Adrenal gland (tissue), 5 donors: ENCODE data around the gene DYRK3.

Source experiments
- CTCF ChIP-seq, 6 experiments: fragments of 450-650 bp in 4 of 6; fragments of 200-600 bp in 2 of 6; sonication (generic) in 1 of 6; IDR thresholded peaks; 1 replicate in 5 of 6; 2 replicates in 1 of 6; pipeline versions ENCODE4 v1.5.1 to v1.8.0; 2016 to 2021; ENCODE audit warnings: antibody characterized with exemption in 6 of 6, mild to moderate bottlenecking in 2 of 6, moderate library complexity in 1 of 6
- POLR2A ChIP-seq, 2 donors: fragments of 450-650 bp; IDR thresholded peaks; one replicate each; pipeline ENCODE4 v1.6.1; 2017; ENCODE audit warnings: antibody characterized with exemption in 2 of 2, mild to moderate bottlenecking in 2 of 2, moderate library complexity in 1 of 2
- donor health status: DM: no; HTN: no; CAD: no.

GRCh38 chr1:206595581-206596318, 39.6 kb upstream of the DYRK3 start:
- no peak for TF ChIP-seq CTCF (IDR thresholded peaks at IDR 0.05)
- no peak for TF ChIP-seq POLR2A (IDR thresholded peaks at IDR 0.05)
